Retina (tissue), 1 donor: ENCODE data around the gene KLF6.

Source experiments
- DNase-seq: peaks from one replicate; pipeline ENCODE4 v3.0.0-alpha.2; 2016

KLF6 gene

GRCh38 chr10:3784510-3785250, at the start of gene KLF6:
Gene KLF6, minus strand, starts transcription at chr10:3785209. Its CDS starts 195 bp downstream, at chr10:3785014.
- DNase-seq: peak; percentile 91

- DNase-seq: no peak
These were observed 49.4 kb upstream of the KLF6 start for GRCh38 chr10:3834404-3834803.

- no peak for DNase-seq
These were observed 48.0 kb upstream of the KLF6 start for GRCh38 chr10:3833046-3833445.

- no peak for DNase-seq
These were observed 47.2 kb upstream of the KLF6 start for GRCh38 chr10:3832022-3832786.

- DNase-seq: no peak
These were observed 46.6 kb upstream of the KLF6 start for GRCh38 chr10:3831608-3832007.

- no peak for DNase-seq
These were observed 45.9 kb upstream of the KLF6 start for GRCh38 chr10:3830946-3831345.

GRCh38 chr10:3829156-3830050, 44.4 kb upstream of the KLF6 start:
- no peak for DNase-seq

- no peak for DNase-seq
These were observed 43.6 kb upstream of the KLF6 start for GRCh38 chr10:3828404-3829155.

GRCh38 chr10:3827768-3828403, 42.9 kb upstream of the KLF6 start:
- no peak for DNase-seq

GRCh38 chr10:3827266-3827665, 42.3 kb upstream of the KLF6 start:
- DNase-seq: no peak

- DNase-seq: no peak
These were observed 40.9 kb upstream of the KLF6 start for GRCh38 chr10:3825862-3826351.

- DNase-seq: no peak
These were observed 40.2 kb upstream of the KLF6 start for GRCh38 chr10:3825244-3825643.

GRCh38 chr10:3822541-3823330, 37.7 kb upstream of the KLF6 start:
- no peak for DNase-seq

GRCh38 chr10:3820255-3820654, 35.2 kb upstream of the KLF6 start:
- no peak for DNase-seq

GRCh38 chr10:3816995-3817394, 32.0 kb upstream of the KLF6 start:
- no peak for DNase-seq

- no peak for DNase-seq
These were observed 29.8 kb upstream of the KLF6 start for GRCh38 chr10:3814838-3815220.

- DNase-seq: no peak
These were observed 29.2 kb upstream of the KLF6 start for GRCh38 chr10:3813986-3814837.

- no peak for DNase-seq
These were observed 28.3 kb upstream of the KLF6 start for GRCh38 chr10:3813267-3813666.

GRCh38 chr10:3812141-3812540, 27.1 kb upstream of the KLF6 start:
- no peak for DNase-seq

- DNase-seq: no peak
These were observed 26.4 kb upstream of the KLF6 start for GRCh38 chr10:3811291-3811870.
